Breast epithelium (tissue), 4 donors: ENCODE data around the gene RNLS. TPM values are rescaled to one million over a fixed set of nuclear protein-coding genes. Genes with fewer than 3 reads are reported as not detected.

Experiments used
- DNase-seq, 2 donors: peaks; one replicate each; pipeline ENCODE4 v3.0.0-alpha.2; 2019; ENCODE audit warnings: low spot score in 2 of 2
- H3K27ac ChIP-seq, 2 donors: fragments of 200-600 bp; sonication (generic) in 1 of 2; one replicate each; pipeline ENCODE4 v1.5.1; 2016 to 2019; ENCODE audit warnings: mild to moderate bottlenecking in 1 of 2
- H3K27me3 ChIP-seq, 2 donors: fragments of 200-600 bp; sonication (generic) in 1 of 2; one replicate each; pipeline versions ENCODE4 v1.5.1 to v1.6.0; 2017 to 2019; ENCODE audit warnings: control low read depth in 1 of 2, mild to moderate bottlenecking in 1 of 2
- H3K36me3 ChIP-seq: fragments of 200-600 bp; one replicate; pipeline ENCODE4 v1.5.1; 2019
- H3K4me1 ChIP-seq, 2 donors: fragments of 200-600 bp; sonication (generic); one replicate each; pipeline ENCODE4 v1.5.1; 2016 to 2019; ENCODE audit warnings: control low read depth in 1 of 2
- H3K4me3 ChIP-seq, 3 donors: fragments of 200-600 bp; sonication (generic); 1 replicate in 2 of 3; 2 replicates in 1 of 3; pipeline ENCODE4 v1.5.1; 2016 to 2019; ENCODE audit warnings: mild to moderate bottlenecking in 3 of 3, moderate library complexity in 2 of 3
- H3K9me3 ChIP-seq, 2 donors: fragments of 200-600 bp; sonication (generic) in 1 of 2; one replicate each; pipeline ENCODE4 v1.5.1; 2016 to 2019; ENCODE audit warnings: control low read depth in 1 of 2
- CTCF ChIP-seq, 3 donors: fragments of 450-650 bp; IDR thresholded peaks; one replicate each; pipeline ENCODE4 v1.5.1; 2016 to 2017; ENCODE audit warnings: antibody characterized with exemption in 3 of 3, mild to moderate bottlenecking in 3 of 3, moderate library complexity in 3 of 3
- POLR2A ChIP-seq: fragments of 450-650 bp; IDR thresholded peaks from one replicate; pipeline ENCODE4 v1.6.1; 2016; ENCODE audit warnings: antibody characterized with exemption, mild to moderate bottlenecking, moderate library complexity
- POLR2AphosphoS5 ChIP-seq, 3 donors: sonication (generic); formaldehyde crosslinking; IDR thresholded peaks; one replicate each; pipeline ENCODE4 v1.6.1; 2017; ENCODE audit warnings: antibody characterized with exemption in 3 of 3
- intact Hi-C: fragments of 100-400 bp; cut with DNase I; formaldehyde crosslinking; loops from one replicate; pipeline ENCODE4 v1.15.1; 2023; ENCODE audit warnings: low total_unique reads
- total RNA-seq, 3 donors: library from RNA; depleted of rRNA; stranded (reverse); fragments of >200 nt; gene quantifications; one replicate each; pipeline ENCODE4 v1.1.0, GENCODE V29; 2016

The RNLS gene
- total RNA-seq, 3 donors from 2014 or later = 27.9 to 32.1 (median 29.1) TPM

DNA sequence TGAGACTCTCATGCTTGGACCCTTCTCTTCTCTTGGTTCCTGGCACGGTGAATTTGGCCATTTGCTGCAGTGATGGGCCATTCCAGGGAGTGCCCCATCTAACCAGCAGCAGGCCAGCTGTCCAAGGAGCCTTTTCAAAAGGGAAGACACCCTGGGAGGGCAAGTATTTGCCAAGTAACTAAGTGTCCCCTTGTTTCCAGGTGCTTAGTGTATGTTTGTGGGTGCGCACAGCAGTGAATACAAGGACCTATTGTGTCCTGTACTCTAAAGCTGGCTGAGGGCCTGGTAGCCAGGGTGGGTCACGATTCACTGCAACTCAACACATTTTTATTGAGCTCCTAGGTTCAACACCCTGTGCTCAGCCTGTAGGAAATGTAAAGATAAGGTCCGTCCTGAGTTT, 348.8 kb downstream of the RNLS start:
- H3K27ac ChIP-seq = peak overlapping the region in 1 of 2 donors; percentile 80
- no peak for DNase-seq
- no peaks in the 10 kb centered on the region for H3K4me1 ChIP-seq
- no peak overlapping the region for H3K4me3 ChIP-seq
- H3K36me3 ChIP-seq = no peaks in the 10 kb centered on the region
- intact Hi-C loops = no loop called here
- TF ChIP-seq POLR2AphosphoS5 (IDR thresholded peaks at IDR 0.05) (no peak), POLR2A (no peak), CTCF (IDR thresholded peaks at IDR 0.05) (no peak)
- H3K27me3 ChIP-seq = no peaks in the 10 kb centered on the region
- H3K9me3 ChIP-seq = no peaks in the 10 kb centered on the region

- no peak for DNase-seq
- Histone ChIP-seq H3K27ac (peak overlapping the region in 1 of 2 donors; percentile 80), H3K4me1 (no peaks in the 10 kb centered on the region), H3K9me3 (no peaks in the 10 kb centered on the region), H3K27me3 (no peaks in the 10 kb centered on the region), H3K4me3 (no peak overlapping the region), H3K36me3 (no peaks in the 10 kb centered on the region)
- intact Hi-C loops = no loop called here
- TF ChIP-seq POLR2A = no peak
- no peak for TF ChIP-seq POLR2AphosphoS5 (IDR thresholded peaks at IDR 0.05)
- no peak for TF ChIP-seq CTCF (IDR thresholded peaks at IDR 0.05)
Measured at GRCh38 chr10:88233870-88234269, 349.2 kb downstream of the RNLS start.

DNA sequence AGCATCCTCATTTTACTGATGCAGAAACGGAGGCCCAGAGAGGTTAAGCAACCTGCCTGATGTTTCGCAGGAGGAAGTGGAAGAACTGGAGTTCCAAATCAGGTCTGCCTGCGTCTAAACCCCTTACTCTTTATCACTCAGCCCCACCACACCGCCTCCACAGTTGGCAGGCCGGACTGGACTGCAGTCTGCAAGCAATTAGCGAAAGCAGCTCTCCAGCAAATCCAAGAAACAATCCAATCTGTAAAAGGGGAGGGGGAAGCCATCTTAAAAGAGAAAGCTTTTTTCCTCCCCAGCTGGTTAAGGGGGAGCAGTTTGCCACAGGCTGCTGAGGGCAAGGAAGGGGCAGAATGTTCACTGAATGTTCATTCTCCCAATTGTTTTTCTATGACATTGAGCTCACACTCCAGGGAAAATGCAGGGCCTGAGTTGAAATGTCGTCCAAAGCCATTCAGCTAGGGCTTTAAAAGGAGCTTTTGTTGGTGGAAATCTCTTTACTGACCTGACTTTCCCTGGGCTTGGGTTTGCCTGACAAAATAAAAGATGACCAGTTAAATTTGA, 350.1 kb downstream of the RNLS start:
- TF ChIP-seq CTCF (IDR thresholded peaks at IDR 0.05) (no peak), POLR2A (no peak), POLR2AphosphoS5 (IDR thresholded peaks at IDR 0.05) (no peak)
- Histone ChIP-seq H3K4me3 (no peak overlapping the region), H3K9me3 (no peaks in the 10 kb centered on the region), H3K36me3 (no peaks in the 10 kb centered on the region), H3K27me3 (no peaks in the 10 kb centered on the region), H3K4me1 (no peaks in the 10 kb centered on the region), H3K27ac (peak overlapping the region; percentile 35 to 80)
- intact Hi-C loops = no loop called here
- DNase-seq = no peak

GRCh38 chr10:88232029-88232895, 350.9 kb downstream of the RNLS start:
- no peaks in the 10 kb centered on the region for H3K9me3 ChIP-seq
- no peaks in the 10 kb centered on the region for H3K36me3 ChIP-seq
- no peaks in the 10 kb centered on the region for H3K27me3 ChIP-seq
- intact Hi-C loops = no loop called here
- H3K4me1 ChIP-seq = no peaks in the 10 kb centered on the region
- H3K27ac ChIP-seq = peak overlapping the region; percentile 51 to 80
- TF ChIP-seq POLR2A (no peak), CTCF (IDR thresholded peaks at IDR 0.05) (no peak), POLR2AphosphoS5 (IDR thresholded peaks at IDR 0.05) (no peak)
- peak in 1 of 2 donors; percentile 43 for DNase-seq
- H3K4me3 ChIP-seq = no peak overlapping the region

GRCh38 chr10:88230251-88230650, 352.9 kb downstream of the RNLS start:
- TF ChIP-seq POLR2AphosphoS5 (IDR thresholded peaks at IDR 0.05) (no peak), POLR2A (no peak), CTCF (IDR thresholded peaks at IDR 0.05) (no peak)
- Histone ChIP-seq H3K4me3 (no peak overlapping the region), H3K27ac (no peak overlapping the region), H3K36me3 (no peaks in the 10 kb centered on the region), H3K27me3 (no peaks in the 10 kb centered on the region), H3K9me3 (no peaks in the 10 kb centered on the region), H3K4me1 (no peaks in the 10 kb centered on the region)
- no peak for DNase-seq
- intact Hi-C loops = no loop called here
